NCI-H2029 (cell line): ENCODE data around the gene GALNT13.

ENCODE experiments used
- DNase-seq: peaks from one replicate; lab custom pipeline; 2025; lab: John Stamatoyannopoulos, UW

GALNT13 gene

DNA sequence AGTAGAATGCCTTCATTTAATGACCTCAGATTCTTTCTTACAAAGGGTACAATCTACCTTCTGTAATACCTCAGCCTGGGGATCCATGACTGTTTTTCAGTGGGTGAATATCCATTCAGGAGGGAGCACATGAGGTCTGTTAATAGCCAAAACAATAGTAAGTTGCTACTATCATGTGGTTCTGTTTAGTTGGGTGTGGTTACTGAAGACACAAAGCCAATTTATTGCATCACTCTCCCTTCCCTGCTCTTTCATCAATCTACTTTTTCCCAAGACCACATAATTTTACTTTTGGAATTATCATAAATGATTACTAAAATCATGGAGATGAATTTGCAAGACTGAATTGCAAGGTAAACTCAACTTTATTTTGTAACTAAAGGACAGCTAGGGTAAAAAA lies 254.2 kb downstream of the GALNT13 start:
- DNase-seq, result no peak

DNA sequence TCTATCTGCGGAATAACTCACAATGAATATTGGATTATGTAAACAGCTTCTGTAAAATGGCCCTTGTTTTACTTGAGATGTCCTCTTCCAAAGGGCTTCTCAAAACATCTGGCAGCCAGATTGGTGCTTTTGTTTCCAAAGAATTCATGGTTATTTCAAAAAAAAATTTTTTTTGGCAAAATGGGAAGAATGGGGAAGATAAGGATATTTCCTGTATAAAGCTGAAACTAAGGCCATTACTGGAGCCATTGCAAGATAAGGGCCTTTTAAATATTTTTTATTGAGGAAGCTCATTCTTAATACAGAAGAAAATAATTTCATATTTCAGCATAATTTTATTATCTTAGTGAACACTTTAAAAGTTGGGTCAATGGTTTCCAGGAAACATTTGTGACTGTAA lies 259.1 kb downstream of the GALNT13 start:
- DNase-seq, result no peak

DNA sequence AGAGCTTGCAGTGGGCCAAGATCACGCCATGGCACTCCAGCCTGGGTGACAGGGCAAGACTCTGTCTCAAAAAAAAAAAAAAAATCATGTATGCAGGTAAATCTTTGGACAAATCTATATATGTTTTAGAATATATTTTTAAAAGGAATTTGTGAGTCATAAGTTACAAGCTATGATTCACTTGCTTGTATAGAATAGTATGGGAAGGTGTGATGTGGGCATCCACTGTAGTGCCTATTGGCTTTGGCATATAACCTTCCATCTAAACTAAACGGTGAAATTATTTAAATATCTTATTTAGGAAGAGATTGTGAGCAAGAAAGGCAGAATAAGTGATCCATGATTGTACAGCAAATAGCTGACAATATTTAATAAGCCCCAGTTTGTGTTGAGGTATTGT lies 261.1 kb downstream of the GALNT13 start:
- DNase-seq, result no peak

DNA sequence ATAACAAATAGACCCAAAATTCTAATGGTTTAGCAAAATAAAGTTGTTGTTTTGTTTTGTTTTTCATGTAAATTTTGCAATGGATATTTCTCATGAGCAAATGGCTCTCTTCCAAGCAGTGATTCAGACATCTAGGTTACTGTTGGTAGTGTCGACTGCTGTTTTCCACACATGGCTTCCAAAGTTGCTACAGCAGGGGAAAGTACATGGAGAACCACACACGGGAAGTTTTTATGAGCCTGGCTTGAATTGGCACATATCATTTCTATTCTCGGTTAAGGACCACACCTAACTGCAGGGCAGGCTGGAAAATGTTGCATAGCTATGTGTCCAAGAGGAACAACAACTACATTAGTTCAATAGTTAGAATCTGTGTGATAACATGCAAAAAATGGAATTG lies 262.1 kb downstream of the GALNT13 start:
- DNase-seq, result no peak

DNA sequence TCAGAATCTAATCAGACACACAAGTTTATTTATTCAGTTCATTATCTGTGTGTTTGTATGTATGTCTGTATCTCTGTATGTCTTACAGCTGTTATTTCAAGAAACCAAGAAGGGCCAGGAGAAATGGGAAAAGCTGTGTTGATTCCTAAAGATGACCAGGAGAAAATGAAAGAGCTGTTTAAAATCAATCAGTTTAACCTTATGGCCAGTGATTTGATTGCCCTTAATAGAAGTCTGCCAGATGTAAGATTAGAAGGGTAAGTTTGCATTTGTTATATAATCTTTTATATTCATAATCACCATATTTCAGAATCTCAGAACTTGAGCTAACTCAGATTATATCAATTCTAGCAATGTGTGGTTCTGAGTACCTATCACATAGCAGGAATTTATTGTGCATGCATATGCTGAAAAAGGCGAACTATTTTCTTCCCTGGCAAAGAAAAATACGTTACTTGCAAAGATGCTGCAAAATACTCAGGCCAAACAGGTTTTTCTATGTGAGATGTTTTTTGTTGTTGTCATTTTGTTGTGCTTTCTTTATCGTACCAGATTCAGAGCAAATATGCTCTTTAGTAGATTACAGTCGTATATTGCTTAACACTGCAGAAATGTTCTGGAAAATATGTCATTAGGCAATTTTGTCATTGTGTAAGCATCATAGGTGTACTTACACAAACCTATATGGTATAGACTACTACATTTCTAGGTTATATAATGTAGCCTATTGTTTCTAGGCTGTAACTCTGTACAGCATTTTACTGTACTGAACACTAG lies 268.7 kb downstream of the GALNT13 start:
- no peak for DNase-seq

DNA sequence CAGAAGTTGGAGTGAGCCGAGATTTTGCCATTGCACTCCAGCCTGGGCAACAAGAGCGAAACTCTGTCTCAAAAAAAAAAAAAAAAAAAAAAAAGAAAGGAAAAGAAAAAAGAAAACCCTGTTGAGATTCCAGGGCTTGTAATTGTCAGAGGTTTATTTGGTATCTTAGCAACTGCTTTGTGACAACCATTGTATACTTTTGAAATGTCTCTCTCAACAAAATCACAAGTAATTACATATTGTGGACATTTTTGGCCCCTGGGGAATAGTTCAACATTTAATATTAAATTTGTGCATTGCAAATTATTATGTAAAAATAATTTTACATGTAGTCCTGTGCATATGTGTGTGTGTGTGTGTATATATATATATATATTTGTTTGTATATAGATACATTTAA lies 270.8 kb downstream of the GALNT13 start:
- DNase-seq, result no peak

DNA sequence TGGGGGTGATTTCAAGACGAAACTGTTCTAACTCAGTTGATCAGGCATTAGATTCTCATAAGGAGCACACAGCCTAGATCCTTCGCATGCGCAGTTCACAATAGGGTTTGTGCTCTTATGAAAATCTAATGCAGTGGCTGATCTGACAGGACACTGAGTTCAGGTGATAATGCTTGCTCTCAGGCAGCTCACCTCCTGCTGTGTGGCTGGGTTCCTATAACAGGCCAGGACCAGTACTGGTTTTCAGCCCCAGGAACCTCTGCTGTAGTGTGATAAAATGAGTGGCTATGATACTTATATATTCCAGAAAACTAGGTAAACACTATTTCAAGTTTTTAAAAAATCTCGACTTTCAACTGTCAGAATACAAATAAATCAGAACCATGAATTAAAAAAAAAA lies 271.4 kb downstream of the GALNT13 start:
- no peak for DNase-seq

DNA sequence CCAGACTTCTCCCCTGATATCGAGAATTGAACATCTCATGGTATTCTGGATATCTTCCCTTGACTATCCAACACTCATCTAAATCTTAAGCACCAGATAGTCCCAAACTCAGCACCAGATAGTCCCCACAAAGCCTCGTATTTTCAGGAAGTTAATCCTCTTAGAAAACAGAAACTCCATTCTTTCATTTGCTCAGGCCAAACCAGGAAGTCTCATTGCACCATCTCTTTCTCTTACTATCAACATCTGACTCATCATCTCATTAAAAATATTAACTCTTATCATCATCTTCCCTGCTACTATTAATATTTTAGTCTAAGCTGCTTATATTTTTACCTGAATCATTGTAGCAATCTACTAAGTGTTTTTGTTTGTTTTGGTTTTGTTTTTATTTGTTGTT lies 286.4 kb downstream of the GALNT13 start:
- no peak for DNase-seq

DNA sequence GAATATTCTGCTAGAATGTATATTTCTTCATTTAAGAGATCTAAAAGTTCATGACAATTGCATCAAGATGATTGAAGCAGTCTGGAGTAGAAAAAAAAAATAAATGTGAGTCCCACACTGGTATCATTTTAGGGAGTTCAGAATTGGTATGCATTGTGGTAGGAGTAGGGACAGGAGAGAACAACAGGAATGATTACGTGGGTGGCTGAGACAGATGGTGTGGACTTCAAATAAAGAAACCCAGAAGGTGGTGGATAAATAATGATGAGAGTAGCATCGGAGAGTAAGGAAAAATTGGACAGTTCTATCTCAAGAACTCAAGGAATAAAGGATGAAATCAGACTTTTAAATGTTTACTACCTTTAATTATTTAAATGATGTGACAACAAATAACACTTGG lies 289.6 kb downstream of the GALNT13 start:
- DNase-seq, result no peak

DNA sequence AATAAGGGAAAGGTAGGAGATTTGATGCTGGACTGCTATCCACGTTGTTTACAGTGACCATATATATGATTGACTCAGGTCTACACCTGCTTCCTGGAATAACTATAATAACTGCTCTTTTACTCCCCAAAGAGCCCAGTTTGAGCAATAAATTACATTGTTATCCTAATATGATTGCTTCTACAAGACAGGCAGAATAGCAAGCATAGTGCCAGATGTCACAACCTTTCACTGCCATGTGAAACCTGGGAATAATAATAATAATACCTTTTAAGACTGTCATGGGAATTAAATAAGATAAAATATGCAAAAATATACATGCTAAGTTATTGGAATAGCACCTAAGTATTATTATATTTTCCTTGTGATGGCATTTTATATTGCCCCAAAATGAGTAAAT lies 298.7 kb downstream of the GALNT13 start:
- DNase-seq, result no peak

DNA sequence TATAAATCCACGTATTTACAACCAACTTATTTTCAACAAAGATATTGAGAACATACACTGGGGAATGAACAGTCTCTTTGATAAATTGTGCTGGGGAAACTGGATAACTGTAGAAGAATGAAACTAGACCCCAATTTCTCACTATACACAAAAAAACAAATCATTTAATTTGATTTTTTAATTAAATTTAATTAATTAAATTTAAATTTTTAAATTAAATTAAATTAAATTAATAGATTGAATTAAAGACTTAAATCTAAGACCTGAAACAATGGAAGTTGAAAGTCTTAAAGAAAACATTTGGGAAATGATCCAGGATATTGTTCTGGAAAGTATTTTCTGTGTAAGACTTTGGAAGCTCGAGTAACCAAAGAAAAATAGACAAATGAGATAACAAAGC lies 301.4 kb downstream of the GALNT13 start:
- no peak for DNase-seq

DNA sequence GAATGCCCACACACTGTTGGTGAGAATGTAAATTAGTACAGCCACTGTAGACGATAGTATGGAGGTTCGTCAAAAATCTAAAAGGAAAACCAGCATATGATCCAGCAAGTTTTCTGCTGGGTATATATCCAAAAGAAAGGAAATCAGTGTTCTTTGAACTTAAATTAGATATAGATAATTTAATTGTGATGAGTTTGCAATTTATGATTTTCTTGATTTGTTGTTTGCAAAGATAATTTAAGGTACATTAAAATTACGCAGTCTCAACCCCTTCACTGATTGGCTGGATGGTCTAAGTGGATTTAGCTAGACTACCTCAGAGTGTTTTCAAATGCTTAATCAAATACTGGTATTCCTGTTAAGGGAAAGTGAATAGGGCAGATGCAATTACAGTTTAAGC lies 302.2 kb downstream of the GALNT13 start:
- no peak for DNase-seq

DNA sequence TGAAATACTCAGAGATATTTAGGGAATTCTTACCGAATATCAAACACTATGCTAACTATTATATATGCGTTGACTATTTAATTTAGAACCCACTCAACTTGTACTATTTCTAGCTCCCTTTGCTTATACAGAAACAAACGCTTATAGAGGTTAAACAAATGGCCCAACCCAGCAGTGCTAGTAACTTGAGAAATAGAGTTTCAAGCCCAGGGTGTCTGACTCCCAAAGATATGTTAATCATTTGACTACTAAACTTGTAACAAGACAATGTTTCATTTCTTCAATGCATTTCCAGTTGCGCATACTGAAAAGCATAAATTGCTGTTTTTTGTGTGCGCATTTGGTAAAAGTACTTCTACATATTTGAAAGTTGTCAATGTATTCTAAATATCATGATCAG lies 310.3 kb downstream of the GALNT13 start:
- DNase-seq, result no peak

DNA sequence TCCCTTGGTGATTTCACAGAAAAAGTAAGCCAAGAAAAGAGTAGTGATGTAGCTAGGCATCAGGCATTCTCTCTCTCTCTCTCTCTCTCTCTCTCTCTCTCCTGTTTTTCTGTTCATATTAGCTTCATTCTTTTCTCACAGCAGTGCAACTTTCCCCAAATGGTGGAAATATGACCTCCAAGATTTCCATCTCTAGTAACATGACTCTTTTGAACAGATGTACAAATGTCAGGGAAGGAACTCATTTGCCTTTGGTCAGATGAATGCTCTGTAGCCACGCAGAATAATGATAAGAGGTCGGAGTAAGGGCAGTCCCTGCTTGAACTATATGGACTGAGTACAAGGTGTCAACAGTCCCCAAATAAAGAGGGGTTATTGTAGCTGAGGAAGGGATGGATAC lies 316.2 kb downstream of the GALNT13 start:
- no peak for DNase-seq

DNA sequence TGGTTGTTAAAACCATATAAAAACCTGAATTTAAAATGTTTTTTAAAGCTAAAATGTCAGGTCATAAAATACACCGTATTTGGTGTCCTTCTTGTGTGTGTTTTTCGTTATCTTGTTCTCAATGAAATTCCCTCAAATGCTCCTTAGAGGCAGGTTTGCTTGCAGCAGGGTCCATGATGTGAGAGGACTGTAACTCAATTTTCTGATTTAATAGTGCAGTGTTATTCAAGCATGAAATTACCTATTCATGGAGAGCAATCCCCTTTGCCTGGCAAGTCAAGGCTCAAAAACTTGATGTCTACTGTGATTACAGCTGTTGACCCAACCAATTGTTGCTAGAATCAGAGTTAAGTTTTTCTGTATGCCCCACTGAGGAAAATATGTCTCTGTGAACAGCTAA lies 318.2 kb downstream of the GALNT13 start:
- DNase-seq, result no peak

DNA sequence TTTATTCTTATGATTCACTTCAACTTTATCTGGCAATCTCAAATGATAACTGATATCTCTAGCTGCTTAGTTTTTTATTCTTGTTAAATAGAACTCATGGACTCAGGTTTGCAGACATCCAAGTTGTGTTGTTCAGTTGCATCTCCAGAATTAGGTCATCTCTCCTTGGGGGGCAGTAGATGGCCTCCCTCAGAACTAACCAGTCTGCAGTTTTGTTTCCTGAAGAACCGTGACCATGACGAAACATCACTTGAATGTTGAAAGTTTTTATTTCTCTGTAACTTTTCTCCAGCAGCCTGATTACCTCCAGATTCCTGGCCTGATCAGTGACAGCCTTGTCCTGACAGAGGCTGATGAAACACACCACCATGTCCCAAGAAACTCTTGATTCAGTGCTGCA lies 321.5 kb downstream of the GALNT13 start:
- no peak for DNase-seq

DNA sequence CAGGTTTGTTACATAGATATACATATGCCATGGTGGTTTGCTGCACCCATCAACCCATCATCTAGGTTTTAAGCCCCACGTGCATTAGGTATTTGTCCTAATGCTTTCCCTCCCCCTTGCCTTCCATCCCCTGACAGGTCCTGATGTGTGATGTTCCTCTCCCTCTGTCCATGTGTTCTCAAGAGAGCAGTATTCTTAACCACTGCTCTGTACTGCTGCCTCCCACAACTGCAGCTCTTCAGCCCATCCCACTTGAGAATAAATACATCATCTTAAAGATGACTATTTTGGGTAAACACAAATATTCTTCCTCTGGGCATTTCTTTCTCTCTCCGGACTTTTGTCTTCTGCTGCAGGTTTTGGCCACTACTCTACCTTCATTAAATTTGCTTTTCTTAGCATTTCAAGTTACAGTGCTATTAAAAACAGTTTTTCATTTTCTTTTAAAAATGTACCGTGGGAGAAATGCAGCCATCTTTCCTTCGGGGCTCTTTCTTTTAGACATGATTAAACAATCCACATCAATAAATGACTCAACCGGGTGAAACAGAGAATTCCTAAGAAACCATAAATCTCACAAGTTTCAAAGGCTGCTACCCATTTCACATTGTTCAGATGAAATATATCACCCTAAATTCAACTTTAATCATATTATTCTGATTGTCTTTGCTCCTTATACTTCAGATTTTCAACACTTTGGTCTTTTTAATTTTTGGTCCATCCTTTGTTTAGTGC lies 323.4 kb downstream of the GALNT13 start:
- DNase-seq, result no peak

DNA sequence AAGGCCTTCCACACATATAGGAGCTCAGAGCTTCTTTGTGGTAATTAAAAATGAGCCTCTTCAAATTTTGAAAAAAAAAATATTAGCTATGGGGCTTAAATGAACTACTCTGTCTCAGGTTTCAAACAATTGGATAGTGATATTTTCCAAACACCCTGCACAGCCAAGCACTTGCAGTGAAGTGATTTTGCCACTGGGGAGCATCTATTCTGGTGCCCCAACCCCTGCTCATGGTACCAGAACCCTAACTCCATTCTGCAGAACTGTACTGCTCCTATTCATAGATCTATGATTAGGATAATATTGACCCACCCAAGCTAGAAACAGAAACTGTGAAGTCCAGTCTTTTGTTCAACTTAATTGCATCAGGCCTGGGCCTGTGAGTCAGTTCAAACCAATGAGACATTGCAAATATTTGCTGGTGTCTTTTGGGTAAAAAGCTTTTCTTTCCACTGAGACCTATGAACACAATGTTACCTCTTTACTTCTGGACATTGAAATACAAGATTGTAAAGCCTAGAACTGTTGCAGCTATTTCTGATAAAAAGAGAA lies 324.0 kb downstream of the GALNT13 start:
- DNase-seq, result no peak

DNA sequence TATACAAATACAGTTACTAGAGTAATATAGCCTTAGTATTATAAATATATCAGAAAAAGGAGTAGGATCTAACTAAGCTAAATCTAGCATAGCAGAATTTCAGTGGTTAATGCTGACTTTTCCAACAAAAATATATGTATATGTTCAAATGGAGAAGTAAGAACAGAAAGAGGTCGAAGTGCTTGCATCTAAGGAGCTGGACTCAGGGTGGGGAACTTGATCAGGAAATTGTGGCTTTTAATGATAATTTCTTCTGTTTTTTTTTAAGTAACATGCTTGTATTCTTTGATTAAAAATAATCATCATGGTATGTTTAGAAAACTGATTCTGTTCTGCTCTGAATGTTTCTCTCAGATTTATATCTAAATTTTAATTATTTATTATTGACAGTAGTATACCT lies 327.1 kb downstream of the GALNT13 start:
- no peak for DNase-seq

DNA sequence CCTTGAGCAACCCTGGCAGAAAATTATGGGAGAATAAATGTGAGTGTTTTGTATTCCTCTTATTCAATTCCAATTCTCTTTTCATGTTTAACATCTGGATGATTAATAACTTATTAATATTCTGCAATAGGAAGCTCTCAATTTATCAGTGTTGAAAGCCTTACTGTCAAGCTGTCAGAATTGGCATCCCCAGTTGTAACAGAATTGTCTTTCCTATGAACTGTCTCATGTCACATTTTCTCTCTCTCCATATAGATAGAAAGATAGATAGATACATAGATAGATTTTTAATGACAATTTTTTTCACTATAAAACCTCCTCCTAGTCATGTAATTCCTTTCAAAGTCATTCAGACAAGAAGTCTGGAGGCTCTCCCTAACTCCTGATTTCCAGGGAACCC lies 331.5 kb downstream of the GALNT13 start:
- DNase-seq, result no peak

DNA sequence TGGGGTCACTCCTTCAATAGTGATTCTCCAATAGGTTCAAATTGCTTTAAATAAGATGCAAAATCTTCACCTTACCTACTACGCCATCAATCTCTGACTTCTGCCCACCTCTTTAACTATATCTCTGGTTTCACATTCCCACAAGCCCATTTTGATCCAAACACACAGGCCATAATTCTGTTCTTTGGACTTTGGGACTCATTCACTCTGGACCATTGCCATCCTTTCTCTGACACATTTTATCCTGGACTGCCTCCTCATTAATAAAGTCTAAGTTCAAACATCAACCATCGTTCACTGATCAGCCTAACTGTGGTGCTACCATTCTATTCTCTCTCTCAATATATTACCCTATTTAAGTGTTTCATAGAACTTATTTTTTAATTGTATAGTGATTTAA lies 332.2 kb downstream of the GALNT13 start:
- DNase-seq, result no peak

DNA sequence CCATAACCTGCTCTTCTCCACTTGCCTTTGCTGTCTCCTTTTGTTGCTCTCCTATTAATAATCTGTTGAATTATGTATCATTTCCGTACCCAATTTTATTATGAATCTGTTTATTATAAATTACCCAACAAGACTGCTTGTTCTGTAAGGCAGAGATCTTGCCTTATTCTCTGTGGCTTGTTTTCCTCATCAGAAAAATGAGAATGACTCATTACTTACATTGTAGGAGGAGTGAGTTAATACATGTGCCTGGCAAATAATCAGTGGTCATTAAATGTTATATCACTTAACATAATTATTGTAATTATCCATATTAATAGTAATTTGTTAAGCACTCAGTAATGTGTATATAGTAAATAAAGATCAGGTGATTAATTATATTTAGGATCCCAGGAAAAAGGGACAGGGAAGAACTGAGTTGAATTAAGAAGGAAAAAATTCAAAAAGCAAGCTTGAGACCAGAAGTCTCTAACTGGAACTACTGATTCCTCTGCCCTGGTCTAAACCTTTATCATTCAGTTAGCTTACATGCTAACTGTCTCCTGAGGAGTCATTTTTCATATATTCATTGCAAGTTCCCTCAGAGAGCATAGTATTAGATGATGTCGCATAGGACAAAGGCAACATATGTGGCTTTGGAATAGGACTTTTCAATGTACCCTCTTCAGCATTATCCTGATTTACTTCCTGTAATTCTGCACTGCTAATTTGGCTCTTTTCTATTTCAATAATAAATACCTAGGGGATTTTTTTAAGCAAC lies 335.7 kb downstream of the GALNT13 start:
- peak; percentile 20 for DNase-seq

DNA sequence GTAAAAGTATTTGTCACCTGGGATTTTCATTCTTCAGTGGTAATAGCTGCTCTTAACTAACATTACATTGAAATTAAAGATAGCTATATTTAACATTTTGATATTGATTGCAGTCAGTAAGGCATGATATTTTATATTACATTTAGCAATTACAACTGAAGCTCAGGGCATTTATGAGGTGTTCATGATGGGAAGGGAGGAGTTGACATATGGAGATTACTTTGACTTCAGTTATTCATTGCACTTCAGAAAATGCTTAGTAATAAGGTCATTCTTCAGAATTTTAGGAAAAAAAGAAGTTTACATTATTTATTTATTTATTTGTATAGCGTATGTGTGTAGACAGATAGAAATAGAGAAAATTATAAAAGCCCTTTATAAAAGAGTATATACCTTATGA lies 352.0 kb downstream of the GALNT13 start:
- no peak for DNase-seq
